ENCODE data around the gene NXNL2.

NXNL2 gene

GRCh38 chr9:88531920-88532698, 2.9 kb upstream of the NXNL2 start:
- DNase-seq (ENCODE audit: low read depth, low spot score), result peak; percentile 93

GRCh38 chr9:88533951-88534455, 975 bp upstream of the NXNL2 start:
- peak; percentile 67 for DNase-seq (ENCODE audit: low read depth, low spot score)

GRCh38 chr9:88535226-88536022, 446 bp downstream of the NXNL2 start:
- DNase-seq (ENCODE audit: low read depth, low spot score), result peak; percentile 74

- DNase-seq (ENCODE audit: low read depth, low spot score), result no peak
Observed at GRCh38 chr9:88536023-88536324, 996 bp downstream of the NXNL2 start.

GRCh38 chr9:88536951-88537760, 2.2 kb downstream of the NXNL2 start:
- DNase-seq (ENCODE audit: low read depth, low spot score), result no peak

GRCh38 chr9:88537761-88538091, 2.7 kb downstream of the NXNL2 start:
- DNase-seq (ENCODE audit: low read depth, low spot score), result peak; percentile 23

GRCh38 chr9:88538311-88539085, 3.5 kb downstream of the NXNL2 start:
- DNase-seq (ENCODE audit: low read depth, low spot score), result no peak

- DNase-seq (ENCODE audit: low read depth, low spot score), result no peak
Observed at GRCh38 chr9:88539246-88539645, 4.3 kb downstream of the NXNL2 start.

- no peak for DNase-seq (ENCODE audit: low read depth, low spot score)
Observed at GRCh38 chr9:88540251-88540763, 5.3 kb downstream of the NXNL2 start.

GRCh38 chr9:88544245-88544644, 9.3 kb downstream of the NXNL2 start:
- no peak for DNase-seq (ENCODE audit: low read depth, low spot score)

GRCh38 chr9:88551546-88552137, 16.7 kb downstream of the NXNL2 start:
- peak; percentile 50 for DNase-seq (ENCODE audit: low read depth, low spot score)

GRCh38 chr9:88553350-88553749, 18.4 kb downstream of the NXNL2 start:
- DNase-seq (ENCODE audit: low read depth, low spot score), result no peak

- DNase-seq (ENCODE audit: low read depth, low spot score), result no peak
Observed at GRCh38 chr9:88555268-88555980, 20.4 kb downstream of the NXNL2 start.

GRCh38 chr9:88559661-88560060, 24.7 kb downstream of the NXNL2 start:
- no peak for DNase-seq (ENCODE audit: low read depth, low spot score)

GRCh38 chr9:88567870-88568269, 32.9 kb downstream of the NXNL2 start:
- DNase-seq (ENCODE audit: low read depth, low spot score), result no peak

GRCh38 chr9:88571419-88571818, 36.4 kb downstream of the NXNL2 start:
- no peak for DNase-seq (ENCODE audit: low read depth, low spot score)

GRCh38 chr9:88572684-88573083, 37.7 kb downstream of the NXNL2 start:
- no peak for DNase-seq (ENCODE audit: low read depth, low spot score)

- no peak for DNase-seq (ENCODE audit: low read depth, low spot score)
Observed at GRCh38 chr9:88574953-88575352, 40.0 kb downstream of the NXNL2 start.

GRCh38 chr9:88577256-88578120, 42.5 kb downstream of the NXNL2 start:
- DNase-seq (ENCODE audit: low read depth, low spot score), result no peak

Measured in ELF-1 (cell line).